CD4-positive, alpha-beta T cell treated with Interleukin-21 for 1 hour (primary cell): Measurements from ENCODE around the gene ACP5.
"Not testable (repeated sequence)": the region's sequence is repeated elsewhere in the genome, so short reads cannot be mapped to it uniquely, and the experiment has no call there.

Experiments
- DNase-seq: peaks from one replicate; pipeline ENCODE4 v3.0.0-alpha.2; 2020

The ACP5 gene

DNA sequence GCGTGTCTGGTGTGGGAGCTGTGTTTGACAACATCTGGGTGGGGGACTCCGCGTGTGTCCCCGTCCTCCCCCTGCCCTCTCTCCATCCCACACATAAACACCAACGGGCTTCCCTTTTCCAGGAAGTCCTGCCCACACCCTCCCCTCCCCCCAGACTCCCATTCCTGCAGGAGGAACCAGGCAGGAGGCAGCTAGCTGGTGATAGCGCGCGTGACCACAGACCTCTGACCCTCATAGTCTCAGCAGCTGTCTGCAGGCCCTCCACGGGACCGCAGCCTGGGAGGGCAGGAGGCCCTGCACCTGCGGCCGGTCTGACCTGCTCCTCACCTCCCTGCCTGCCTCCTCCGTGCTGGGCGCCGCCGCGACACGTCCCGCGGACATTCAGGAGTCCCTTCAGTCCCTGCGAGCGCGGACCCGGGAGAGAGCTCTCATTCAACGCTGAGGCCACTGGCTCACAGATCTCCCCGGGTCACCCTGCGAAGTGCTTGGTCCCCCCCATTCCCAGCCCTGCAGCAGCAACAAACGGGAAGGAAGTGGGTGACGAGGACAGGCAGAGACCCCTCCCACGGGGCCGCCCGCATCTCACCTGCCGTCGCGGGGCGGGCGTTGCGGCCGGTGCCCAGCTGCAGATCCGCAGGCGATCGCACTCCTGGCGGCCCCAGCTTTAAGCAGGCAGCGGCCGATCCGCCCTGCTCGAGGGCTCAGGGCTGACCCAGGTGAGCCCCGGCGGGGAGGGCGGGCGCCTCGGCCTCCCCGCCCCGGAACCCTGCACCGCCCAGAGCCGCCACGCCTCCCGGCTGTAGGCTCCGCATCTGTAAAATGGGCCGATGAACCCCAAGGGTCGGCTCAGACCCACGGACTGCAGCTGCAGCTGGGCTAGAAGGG is 1.1 kb upstream of the ACP5 start:
- DNase-seq: peak; percentile 36

DNA sequence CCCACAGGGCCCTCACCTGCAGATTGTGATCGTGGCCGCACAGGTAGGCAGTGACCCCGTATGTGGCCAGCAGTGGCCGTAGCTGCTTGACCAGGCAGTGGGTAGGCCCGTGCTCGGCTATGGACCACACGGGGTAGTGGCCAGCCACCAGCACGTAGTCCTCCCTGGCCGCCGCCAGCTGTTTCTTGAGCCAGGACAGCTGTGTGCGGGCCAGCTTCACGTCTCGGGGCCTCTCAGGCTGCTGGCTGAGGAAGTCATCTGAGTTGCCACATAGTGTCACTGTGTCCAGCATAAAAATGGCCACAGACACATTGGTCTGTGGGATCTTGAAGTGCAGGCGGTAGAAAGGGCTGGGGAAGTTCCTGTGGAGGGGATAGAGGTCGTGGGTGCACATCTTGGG is 1.2 kb downstream of the ACP5 start:
- no peak for DNase-seq

DNA sequence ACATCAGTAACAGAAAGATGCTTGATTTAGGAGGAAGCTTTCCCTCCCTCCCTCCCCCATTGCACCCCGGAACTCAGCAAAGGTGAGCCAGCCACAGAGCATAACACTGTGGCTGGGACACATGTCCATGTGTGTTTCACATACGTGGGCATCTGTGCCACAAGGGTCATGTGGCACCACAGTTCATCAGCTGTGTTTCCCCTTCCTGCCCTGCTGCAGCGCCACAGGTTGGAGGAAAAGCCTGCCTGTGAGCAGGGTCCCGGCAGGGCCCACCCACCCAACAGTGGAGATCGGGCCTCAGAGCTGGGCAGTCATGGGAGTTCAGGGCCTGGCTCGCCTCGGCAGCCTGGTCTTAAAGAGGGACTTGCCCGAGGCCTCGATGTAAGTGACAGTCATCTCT is 2.8 kb downstream of the ACP5 start:
- no peak for DNase-seq

DNA sequence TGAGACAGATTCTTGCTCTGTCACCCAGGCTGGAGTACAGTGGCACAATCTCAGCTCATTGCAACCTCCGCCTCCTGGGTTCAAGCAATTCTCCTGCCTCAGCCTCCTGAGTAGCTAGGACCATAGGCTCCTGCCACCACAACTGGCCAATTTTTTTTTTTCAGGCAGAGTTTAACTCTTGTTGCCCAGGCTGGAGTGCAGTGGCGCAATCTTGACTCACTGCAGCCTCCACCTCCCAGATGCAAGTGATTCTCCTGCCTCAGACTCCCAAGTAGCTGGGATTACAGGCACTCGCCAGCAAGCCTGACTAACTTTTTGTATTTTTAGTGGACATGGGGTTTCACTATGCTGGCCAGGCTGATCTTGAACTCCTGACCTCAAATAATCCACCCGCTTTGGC is 3.7 kb downstream of the ACP5 start:
- not testable (repeated sequence) for DNase-seq

DNA sequence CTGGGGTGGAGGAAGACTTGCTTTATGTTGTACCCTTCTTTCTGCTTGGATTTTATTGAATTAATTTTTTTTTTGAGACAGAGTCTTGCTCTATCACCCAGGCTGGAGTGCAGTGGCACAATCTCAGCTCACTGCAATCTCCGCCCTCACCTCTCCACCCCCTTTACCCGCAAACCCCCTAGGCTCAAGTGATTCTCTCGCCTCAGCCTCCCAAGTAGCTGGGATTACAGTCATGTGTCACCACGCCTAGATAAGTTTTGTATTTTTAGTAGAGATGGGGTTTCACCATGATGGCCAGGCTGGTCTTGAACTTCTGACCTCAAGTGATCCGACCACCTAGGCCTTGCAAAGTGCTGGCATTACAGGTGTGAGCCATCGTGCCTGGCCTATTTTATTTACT is 4.1 kb downstream of the ACP5 start:
- DNase-seq: not testable (repeated sequence)

DNA sequence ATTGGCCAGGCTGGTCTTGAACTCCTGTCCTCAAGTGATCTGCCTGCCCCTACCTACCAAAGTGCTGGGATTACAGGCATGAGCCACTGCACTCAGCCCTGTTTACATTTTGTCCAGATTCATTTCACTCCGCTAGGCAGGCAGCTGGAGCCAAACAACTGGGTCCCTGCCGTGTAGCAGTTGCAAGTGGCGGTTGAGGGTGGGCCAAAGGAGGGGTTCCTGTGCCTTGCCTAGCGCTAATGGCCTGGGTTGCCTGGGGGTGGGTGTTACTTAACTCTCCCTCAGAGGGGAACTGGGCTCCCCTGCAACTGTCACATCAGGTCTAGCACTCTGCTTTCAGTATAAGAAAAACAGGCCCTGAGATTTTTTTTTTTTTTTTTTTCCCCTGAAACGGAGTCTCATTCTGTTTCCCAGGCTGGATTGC is 7.4 kb downstream of the ACP5 start:
- no peak for DNase-seq

DNA sequence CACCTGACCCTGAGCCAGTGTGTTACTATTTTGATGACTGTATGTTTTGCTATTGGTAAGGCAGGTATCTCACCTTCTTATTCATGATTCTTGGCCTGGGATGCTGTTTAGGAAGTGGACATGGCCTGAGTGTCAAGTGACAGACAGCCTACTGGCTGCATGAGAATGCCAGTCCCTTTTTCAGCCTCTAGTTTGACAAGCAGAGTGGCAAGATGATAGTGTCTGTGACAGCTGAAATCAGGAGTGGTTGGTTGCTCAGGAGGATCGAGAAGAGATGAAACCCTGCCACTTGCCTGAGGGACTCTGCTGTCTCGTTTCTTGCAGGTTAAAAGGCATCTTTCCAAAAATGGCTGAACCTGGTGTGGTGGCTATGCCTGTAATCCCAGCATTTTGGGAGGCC is 11.3 kb downstream of the ACP5 start:
- DNase-seq: no peak

DNA sequence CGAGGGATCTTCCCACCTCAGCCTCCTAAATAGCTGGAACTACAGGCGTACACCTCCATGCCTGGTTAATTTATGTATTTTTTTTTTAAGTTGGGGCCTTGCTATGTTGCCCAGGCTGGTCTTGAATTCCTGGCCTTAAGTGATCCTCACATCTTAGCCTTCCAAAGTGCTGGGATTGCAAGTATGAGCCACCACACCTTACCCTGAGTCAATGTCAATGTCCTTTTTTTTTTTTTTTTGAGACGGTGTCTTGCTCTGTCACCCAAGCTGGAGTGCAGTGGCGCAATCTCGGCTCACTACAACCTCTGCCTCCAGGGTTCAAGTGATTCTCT is 11.8 kb downstream of the ACP5 start:
- not testable (repeated sequence) for DNase-seq

DNA sequence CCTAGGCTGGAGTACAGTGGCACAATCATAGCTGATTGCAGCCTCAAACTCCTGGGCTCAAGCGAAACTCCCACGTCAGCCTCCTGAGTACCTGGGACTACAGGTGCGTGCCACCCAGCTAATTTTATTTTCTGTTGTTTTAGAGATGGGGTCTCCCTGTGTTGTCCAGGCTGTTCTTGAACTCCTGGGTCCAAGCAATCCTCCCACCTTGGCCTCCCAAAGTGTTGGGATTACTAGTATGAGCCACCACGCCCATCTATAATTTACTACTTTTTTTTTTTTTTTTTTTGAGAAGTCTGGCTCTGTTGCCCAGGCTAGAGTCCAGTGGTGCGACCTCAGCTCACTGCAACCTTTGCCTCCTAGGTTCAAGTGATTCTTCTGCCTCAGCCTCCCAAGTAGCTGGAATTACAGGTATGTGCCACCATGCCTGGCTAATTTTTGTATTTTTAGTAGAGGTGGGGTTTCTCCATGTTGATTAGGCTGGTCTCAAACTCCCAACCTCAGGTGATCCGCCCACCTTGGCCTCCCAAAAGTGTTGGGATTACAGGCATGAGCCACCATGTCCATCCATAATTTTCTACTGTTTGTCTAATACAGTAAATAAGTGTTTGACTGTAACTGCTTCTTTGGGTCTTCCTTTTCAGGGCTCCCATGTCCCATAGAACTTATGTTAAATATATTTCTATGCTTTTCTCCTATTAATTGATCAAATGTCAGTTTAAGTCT is 13.2 kb downstream of the ACP5 start:
- DNase-seq: not testable (repeated sequence)

DNA sequence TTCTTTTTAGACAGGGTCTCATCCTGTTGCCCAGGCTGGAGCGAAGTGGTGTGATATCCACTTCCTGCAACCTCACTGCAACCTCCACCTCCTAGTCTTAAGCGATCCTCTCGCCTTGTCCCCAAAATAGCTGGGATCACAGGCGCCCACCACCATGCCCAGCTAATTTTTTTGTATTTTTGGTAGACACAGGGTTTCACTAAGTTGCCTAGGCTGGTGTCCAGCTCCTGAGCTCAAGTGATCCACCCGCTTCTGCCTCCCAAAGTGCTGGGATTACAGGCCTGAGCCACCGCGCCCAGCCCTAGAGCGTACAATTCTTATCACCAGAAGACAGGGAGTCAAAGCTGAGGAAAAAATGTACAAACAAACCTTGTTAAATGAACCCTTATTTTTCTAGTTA is 13.9 kb downstream of the ACP5 start:
- no peak for DNase-seq

DNA sequence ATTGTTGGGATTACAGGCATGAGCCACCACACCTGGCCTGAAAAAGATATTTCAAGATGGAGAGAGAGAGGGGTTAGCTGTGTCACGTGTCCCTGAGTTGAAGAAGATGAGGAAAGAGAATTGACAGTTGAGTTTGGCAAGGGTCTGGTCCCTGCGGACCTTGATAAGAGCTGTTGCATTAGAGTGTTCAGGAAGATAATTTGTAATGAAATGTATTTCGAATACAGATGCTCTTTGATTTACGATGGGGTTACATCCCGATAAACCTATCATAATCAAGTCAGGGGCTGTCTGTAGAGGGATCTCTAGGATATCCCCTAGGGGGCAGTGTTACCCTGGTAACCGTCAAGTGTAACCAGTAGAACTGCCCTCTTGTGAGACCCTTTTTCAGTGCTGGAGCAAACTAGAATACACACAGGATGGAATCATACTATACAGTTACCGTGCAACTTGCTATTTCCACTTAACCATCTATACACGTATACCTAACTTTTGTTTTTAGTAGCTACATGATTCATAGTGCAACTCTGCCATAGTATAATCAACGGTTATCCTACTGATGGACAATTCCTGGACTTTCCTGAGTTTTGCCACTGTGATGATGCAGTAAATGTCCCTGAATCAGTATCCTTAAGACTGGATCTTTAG is 16.9 kb downstream of the ACP5 start:
- peak; percentile 82 for DNase-seq

DNA sequence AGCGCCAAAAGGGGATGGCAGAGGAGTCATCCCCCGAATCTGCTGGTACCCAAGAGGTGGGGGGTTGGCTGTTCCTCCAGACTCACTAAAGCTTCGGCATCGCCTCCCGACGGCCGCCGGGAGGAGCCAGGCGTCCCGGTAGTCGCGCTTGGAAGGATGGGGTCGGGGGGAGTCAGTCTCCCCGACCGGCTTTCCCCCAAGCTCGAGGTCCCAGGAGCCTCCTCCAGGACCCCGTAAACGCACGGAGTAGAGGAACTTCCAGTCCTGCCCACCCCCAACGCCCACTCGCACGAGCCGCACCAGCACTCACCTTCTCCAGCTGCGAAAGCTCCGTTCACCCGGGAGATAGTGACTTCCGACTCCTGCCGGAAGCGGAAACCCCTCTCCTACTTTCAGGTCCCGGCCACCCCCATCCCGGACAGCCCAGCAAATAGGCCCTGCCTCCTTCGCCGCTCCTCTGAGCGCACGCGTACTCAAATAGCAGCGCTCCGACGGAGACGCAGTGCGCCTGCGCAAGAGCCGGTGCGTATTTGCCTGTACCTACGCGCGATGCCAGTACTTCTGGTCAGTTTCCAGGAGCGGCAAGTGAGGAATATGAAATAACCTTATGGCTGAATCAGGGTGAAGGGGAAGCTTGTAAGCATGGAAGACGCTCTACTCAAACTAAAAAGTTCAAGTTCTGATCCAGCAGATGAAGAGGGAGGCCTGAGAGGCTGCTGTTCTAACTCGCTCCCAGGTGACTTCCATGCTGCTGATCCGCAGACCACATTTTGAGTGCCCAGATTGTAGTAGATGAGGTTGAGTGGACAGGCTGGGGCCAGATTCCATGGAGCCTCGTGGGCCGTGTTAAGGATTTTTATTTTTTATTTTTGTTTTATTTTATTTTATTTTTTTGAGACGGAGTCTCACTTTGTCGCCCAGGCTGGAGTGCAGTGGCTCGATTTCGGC is 18.3 kb downstream of the ACP5 start, which contains the start of gene ELOF1:
TSS of gene ELOF1 (minus strand) at position 350 of the 948 bp plus-strand sequence. CDS start 4,883 bp downstream, outside the sequence.
- peak; percentile 97 for DNase-seq

DNA sequence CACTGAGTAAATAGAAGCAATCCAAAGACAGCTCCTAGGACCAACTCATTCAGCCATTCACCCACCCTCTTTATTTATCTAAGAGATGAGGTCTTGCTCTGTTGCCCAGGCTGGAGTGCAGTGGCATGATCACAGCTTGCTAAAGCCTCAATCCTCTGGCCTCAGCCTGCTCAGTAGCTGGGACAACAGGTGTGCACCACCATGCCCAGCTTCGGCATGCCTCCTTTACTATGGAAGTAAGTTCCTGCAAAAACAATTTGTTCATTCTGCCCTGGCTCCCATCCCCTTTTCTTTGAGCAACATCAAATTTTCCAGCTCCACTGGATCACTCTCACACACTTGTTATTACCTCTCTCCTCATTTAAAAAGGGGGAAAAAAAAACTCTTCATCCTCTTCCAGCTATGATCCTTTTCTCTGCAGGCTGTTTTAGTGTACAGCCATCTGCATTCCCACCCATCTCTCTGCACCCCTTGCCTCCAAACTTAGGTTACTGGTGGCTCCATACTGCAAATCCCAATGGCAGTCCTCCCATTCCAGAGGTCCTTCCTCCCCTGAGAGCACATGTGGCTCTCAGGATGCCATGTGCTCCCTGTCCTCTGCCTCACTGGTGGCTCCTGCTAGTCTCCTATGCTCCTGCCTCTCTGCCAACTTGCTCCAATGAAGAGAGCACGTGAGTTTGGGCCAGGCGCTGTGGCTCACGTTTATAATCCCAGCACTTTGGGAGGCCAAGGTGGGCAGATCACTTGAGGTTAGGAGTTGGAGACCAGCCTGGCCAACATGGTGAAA is 20.6 kb downstream of the ACP5 start:
- no peak for DNase-seq

DNA sequence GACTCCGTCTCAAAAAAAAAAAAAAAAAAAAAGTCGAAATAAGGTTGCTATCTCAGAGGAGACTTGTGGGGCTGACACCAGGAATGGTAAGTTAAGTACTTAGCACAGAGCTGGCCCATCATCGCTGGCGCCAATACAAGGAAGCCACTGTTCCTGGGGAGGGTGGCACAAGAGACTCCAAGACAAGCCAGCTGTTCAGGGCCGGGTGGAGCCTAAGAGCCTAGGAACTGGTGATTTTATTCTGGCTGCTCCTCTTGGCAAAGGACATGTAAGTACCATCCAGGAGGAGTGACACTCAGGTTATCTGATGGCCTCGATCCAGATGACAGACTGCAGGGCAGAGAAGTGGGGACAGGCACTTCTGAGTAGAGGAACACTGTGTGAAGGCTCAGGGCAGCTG is 22.2 kb downstream of the ACP5 start:
- DNase-seq: no peak

DNA sequence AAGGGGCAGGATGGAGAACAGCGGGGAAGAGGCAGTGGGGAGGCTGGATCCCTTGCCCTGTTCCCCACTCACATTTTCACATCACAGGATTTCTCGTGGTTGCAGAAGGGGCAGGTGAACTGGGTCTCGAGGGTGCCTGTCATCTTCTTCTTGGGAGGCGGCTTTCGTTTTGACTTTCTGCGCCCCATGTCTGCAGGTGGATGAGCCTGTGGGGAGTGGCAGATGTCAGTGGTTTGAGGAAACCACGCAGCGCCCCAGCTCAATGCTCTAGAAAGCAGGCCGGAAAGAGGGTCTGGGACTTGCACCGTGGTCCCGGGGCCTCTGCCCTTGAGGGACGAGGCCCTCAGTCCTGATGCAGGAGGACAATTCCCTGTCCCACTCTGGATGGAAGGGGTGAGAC is 23.3 kb downstream of the ACP5 start:
- no peak for DNase-seq

DNA sequence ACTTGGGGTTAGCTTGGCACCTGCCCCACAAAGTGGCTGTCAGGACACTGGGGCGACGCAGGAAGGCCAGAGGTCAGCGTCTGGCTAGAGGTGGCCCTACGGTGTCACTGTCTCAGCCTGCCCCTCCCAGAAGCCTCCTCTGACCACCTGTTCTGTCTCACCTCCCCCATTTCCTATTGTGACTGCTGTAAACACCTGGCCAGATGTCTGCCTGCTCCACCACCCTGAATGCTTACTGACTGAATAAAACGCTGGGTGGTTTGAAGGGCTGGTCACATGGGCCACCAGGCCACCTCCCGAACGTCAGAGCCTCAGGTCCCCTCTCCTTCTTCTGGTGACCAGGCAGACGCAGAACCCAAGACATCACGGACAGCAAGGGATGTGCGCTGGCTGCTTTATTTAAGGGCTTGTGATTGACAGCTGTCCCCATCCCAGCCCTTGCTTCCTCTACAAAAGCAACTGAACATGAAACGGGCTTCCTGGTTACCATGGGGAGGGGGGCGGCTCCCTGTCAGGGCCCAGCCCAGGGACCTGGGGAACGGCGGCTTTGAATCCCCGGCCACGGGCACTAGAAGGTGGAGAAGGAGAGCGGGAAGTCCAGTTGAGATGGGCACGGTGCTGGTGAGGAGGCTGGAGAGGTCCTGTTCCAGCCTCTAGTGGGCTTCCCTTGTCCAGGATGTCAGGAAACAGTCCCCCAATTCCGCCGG is 24.6 kb downstream of the ACP5 start:
- DNase-seq: no peak

DNA sequence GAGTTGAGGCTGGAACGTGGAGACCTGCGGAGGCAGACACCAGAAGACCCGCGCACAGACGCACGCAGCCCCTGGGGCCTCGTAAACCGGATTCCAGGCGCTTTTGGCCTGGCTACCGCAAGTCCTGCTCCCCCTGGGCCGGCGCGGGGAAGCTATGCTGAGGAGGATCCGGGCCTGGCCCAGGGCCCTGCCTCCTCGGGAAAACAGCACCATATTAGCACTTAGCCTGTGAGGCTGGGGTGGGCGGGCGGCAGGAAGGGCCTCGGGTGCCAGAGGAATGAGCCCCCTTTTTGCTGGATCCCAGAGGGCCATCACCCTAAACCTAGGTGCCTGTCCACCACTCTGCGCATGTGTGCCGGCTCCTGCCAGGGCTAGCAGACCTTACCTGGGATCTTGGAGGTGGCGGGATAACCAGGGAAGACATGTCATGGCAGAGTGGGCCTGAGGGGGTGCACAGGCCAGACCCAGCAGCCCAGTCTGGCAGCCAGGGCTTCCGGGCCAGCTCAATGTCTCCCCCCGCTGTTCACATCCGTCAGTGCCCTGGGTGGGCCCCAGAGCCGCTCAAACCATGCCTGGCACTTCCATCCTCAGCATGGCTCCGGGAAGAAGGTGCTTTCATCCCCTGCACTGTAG is 25.7 kb downstream of the ACP5 start:
- DNase-seq: no peak

DNA sequence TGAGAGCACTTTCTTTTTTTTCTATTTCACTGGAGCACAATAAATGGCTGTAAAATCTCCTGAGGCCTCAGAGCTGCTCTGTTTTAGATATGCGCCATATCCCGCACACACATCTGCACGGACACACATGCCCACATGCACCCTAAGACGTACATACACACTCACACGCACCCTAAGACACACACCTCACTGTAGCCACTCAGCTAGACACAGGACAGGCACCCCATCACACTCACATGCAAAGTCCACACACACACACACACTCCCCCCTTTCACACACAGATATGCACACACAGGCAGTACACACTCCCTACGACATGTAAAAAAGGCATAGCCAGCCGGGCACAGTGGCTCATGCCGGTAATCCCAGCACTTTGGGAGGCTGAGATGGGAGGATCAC is 27.2 kb downstream of the ACP5 start:
- DNase-seq: no peak

DNA sequence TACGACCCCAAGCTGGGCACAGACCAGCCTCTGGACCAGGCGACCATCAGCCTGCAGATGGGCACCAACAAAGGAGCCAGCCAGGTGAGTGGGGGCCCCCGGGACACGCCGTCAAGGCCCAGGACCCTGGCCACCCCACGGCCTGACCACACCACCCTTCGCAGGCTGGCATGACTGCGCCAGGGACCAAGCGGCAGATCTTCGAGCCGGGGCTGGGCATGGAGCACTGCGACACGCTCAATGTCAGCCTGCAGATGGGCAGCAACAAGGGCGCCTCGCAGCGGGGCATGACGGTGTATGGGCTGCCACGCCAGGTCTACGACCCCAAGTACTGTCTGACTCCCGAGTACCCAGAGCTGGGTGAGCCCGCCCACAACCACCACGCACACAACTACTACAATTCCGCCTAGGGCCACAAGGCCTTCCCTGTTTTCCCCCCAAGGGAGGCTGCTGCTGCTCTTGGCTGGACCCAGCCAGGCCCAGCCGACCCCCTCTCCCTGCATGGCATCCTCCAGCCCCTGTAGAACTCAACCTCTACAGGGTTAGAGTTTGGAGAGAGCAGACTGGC is 28.0 kb downstream of the ACP5 start:
- no peak for DNase-seq
